HG03139 (cell line): Measurements from ENCODE around the gene KLK3.
A peak's percentile ranks its signal among the peaks of the same experiment; 100 is the strongest.

Source experiments
- ATAC-seq: cut with Tn5 transposase; IDR thresholded peaks from one replicate; pipeline ENCODE4 v1.9.1; 2021; ENCODE audit not compliant: unreplicated experiment

KLK3 gene

DNA sequence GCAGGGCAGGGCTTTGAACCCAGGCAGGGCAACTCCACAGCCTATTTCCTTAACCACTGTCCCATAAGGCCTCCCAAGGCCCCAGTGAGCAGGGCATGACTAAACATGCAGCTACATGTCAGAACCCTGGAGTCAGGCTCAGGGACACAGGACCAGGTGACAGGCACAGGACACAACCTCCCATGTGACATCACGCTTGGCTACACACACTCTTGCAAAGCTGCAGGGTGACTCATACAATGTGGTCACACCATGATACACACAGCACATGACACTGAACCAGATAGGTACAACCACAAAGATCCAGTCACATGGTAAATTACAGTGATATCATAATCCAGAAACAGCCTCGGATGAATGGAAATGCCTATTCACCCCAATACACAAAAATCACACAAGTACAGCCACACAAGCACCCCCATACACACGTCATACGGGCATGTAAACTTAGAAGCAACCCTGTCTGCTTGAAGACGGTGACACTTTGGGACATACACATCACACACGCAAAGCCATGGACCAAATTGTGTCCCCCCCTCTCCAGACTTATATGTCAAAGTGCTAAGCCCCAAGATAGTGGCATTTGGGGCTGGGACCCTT is 42.0 kb downstream of the KLK3 start:
- peak; percentile 82 for ATAC-seq

GRCh38 chr19:50897191-50897607 is 42.5 kb downstream of the KLK3 start:
- peak; percentile 25 for ATAC-seq

- ATAC-seq: no peak
Measured at GRCh38 chr19:50897612-50898011, 42.9 kb downstream of the KLK3 start.

GRCh38 chr19:50898018-50898417 is 43.3 kb downstream of the KLK3 start:
- no peak for ATAC-seq

DNA sequence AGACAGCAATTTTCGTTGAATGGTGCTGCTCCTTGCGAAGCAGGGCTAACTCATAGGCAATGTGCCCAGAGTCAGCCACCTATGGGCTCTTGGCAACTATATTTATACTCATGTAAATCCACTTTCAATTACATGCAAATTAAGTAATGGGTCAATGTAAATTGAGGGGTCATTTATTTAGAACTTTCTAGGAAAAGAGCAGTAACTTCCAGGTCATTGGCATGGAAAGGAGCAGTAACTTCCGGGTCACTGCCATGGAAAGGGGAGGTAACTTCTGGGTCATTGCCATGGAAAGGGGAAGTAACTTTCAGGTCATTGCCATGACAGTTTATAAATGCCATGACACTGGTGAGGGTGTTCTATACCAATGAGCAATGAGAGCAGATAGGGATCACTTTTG is 44.9 kb downstream of the KLK3 start:
- ATAC-seq: no peak

- ATAC-seq: no peak
Measured at GRCh38 chr19:50902640-50903039, 47.9 kb downstream of the KLK3 start.

DNA sequence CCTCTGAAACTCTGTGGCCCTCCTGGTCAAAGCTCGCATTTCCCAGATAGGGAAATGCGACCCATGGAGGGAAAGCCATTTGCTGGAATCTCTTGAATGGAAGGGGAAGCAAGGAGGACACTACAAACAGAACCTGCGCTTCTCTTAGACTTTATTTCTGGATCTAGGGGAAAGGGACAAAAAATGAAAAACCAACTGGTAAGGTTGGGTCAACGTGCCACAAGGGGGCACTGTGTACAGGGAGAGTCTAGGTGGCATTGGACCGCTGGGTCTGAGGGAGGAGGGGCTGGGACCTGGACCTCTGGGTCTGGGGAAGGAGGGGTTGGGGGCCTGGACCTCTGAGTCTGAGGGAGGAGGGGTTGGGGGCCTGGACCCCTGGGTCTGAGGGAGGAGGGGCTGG is 51.5 kb downstream of the KLK3 start:
- ATAC-seq: no peak

- ATAC-seq: no peak
Measured at GRCh38 chr19:50908336-50908735, 53.6 kb downstream of the KLK3 start.

DNA sequence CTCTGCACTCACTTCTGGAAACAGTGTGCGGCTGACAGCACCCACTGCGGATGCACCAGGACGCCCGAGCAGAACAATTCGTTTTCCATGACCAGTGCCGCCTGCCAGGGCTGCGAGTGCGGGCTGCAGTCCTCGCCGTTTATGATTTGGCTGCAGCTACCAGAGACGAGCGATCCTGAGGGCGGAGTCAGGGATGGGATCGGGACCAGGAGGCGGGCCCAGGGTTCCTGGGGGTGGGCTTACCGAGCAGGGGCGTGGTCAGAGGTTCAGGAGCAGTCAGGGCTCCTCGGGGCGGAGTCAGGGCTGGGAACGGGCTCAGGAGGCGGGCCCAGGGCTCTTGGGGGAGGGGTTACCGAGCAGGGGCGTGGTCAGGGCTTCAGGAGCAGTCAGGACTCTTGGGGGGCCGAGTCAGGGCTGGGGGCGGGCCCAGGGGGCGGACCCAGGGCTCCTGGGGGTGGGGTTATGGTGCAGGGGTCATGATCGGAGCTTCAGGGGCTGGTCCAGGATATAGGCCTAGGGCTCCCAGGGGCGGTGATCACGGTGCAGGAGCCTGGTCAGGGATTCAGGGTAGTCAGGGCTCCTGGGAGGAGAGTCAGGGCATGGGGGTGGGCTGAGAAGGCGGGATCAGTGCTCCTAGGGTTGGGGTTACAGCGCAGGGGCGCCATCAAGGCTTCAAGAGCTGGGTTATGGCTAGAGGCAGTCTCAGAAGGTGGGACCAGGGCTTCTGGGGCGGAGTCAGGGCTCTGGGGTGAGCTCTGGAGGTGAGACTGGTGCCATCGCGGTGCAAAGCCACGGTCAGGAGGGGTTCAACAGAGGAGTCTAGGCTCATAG is 54.7 kb downstream of the KLK3 start:
- ATAC-seq: peak; percentile 64
